ENCODE data around the gene MAP4. TPM values are rescaled to one million over a fixed set of nuclear protein-coding genes. Genes with fewer than 3 reads are reported as not detected.

Gene MAP4
- total and polyA plus RNA-seq, 2 donors (not counting 1 experiment from before 2014, with no cell fraction given): 39.2 to 132 TPM

DNA sequence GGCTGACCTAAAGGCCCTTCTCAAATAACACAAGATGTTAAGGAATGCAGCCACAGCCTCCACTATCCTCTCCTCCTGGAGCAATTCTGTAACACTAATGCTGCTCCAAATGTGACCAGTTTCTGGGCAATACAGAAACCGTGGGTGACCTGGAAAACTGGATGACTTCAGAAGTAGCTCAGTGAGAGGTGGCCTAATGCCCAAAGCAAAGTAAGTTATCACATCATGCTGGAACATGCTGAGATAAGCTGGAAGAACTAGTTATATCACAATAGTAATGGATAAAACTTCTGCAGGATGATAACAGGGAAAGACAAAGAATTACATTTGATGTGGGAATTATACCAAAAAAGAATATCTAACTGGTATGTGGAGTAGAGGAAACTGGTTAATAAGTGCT, 141.3 kb downstream of the MAP4 start:
- POLR2A ChIA-PET: no interaction called here
- H3K4me1 ChIP-seq (ENCODE audit: control insufficient read depth in 2 of 2, insufficient read depth in 2 of 2, low read length in 2 of 2): no peaks in the 10 kb centered on the region
- no peaks in the 10 kb centered on the region for H3K9me3 ChIP-seq (ENCODE audit: control extremely low read depth in 1 of 3, control insufficient read depth in 2 of 3, insufficient read depth in 1 of 3, low read length in 2 of 3)
- H3K9ac ChIP-seq (ENCODE audit: low read length): no peak overlapping the region
- CTCF ChIA-PET: no interaction called here
- no peak overlapping the region for H3K4me3 ChIP-seq (ENCODE audit: control extremely low read depth in 1 of 5, extremely low read depth in 1 of 5, insufficient read depth in 1 of 5, low read depth in 2 of 5, low read length in 4 of 5)
- H3K27me3 ChIP-seq (replicated peaks in 1 of 4; ENCODE audit: control extremely low read depth in 1 of 4, control insufficient read depth in 3 of 4, insufficient read depth in 4 of 4, low read length in 3 of 4): no peaks in the 10 kb centered on the region
- TF ChIP-seq EZH2 (IDR thresholded peaks at IDR 0.05; ENCODE audit: borderline replicate concordance, insufficient read depth, low read depth, low read length, poor library complexity, severe bottlenecking): no peak
- TF ChIP-seq, protein P1, sequence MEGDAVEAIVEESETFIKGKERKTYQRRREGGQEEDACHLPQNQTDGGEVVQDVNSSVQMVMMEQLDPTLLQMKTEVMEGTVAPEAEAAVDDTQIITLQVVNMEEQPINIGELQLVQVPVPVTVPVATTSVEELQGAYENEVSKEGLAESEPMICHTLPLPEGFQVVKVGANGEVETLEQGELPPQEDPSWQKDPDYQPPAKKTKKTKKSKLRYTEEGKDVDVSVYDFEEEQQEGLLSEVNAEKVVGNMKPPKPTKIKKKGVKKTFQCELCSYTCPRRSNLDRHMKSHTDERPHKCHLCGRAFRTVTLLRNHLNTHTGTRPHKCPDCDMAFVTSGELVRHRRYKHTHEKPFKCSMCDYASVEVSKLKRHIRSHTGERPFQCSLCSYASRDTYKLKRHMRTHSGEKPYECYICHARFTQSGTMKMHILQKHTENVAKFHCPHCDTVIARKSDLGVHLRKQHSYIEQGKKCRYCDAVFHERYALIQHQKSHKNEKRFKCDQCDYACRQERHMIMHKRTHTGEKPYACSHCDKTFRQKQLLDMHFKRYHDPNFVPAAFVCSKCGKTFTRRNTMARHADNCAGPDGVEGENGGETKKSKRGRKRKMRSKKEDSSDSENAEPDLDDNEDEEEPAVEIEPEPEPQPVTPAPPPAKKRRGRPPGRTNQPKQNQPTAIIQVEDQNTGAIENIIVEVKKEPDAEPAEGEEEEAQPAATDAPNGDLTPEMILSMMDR (IDR thresholded peaks at IDR 0.05): no peak
- no peak overlapping the region for H2AFZ ChIP-seq (ENCODE audit: insufficient read depth, low read depth, low read length, poor library complexity, severe bottlenecking)
- no peak overlapping the region for H3K27ac Mint-ChIP-seq
- no peak overlapping the region for H3K4me2 ChIP-seq (replicated peaks; ENCODE audit: low read depth, low read length, poor library complexity, severe bottlenecking)
- no peak overlapping the region for H3K27ac ChIP-seq (ENCODE audit: low read length in 2 of 2)
- peaks cover 12 to 21% of the 10 kb centered on the region in 2 experiments for H3K36me3 ChIP-seq (replicated peaks in 1 of 2; ENCODE audit: control extremely low read depth in 1 of 2, control insufficient read depth in 1 of 2, extremely low read depth in 1 of 2, insufficient read depth in 2 of 2, low read length in 1 of 2)
- peaks cover 7% of the 10 kb centered on the region for H3K4me1 Mint-ChIP-seq
- no peak for DNase-seq
- intact Hi-C loops (cut with micrococcal nuclease): no loop called here
- no peaks in the 10 kb centered on the region for H3K79me2 ChIP-seq (ENCODE audit: control insufficient read depth, insufficient read depth, low read length)
- ATAC-seq (ENCODE audit: low read depth): no peak
- 100% methylated on average over 1 of the region's 1 CpG for WGBS (ENCODE audit: insufficient coverage)
- no peaks in the 10 kb centered on the region for H3K9me3 Mint-ChIP-seq (ENCODE audit: insufficient read depth)
- H3K27me3 Mint-ChIP-seq: no peaks in the 10 kb centered on the region
- no peaks in the 10 kb centered on the region for H4K20me1 ChIP-seq (ENCODE audit: control insufficient read depth, insufficient read depth, low read length, poor library complexity, severe bottlenecking)
- H3K4me3 Mint-ChIP-seq: no peak overlapping the region

DNA sequence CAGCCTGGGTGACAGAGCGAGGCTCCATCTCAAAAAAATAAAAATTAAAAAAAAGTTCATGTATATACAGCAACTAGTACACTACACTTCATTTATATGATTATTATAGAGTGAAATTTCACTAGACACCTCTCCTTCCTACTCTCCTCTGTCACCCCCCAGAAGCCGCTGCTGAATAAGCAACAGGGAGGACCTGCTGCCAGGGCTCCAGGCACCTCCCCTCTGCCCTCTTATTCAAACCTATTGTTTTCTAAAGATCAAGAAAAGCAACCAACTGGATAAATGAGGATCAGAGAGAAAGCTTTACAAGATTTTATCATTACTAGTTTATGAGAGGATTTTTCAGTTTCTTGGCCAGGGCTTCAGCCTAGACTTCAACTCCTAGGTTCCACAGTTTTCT, 141.8 kb downstream of the MAP4 start:
- Histone ChIP-seq H3K79me2 (ENCODE audit: control insufficient read depth, insufficient read depth, low read length) (no peaks in the 10 kb centered on the region), H3K9me3 (ENCODE audit: control extremely low read depth in 1 of 3, control insufficient read depth in 2 of 3, insufficient read depth in 1 of 3, low read length in 2 of 3) (no peaks in the 10 kb centered on the region), H2AFZ (ENCODE audit: insufficient read depth, low read depth, low read length, poor library complexity, severe bottlenecking) (no peak overlapping the region), H4K20me1 (ENCODE audit: control insufficient read depth, insufficient read depth, low read length, poor library complexity, severe bottlenecking) (no peaks in the 10 kb centered on the region), H3K4me2 (replicated peaks; ENCODE audit: low read depth, low read length, poor library complexity, severe bottlenecking) (no peak overlapping the region), H3K4me3 (ENCODE audit: control extremely low read depth in 1 of 5, extremely low read depth in 1 of 5, insufficient read depth in 1 of 5, low read depth in 2 of 5, low read length in 4 of 5) (no peak overlapping the region), H3K4me1 (ENCODE audit: control insufficient read depth in 2 of 2, insufficient read depth in 2 of 2, low read length in 2 of 2) (no peaks in the 10 kb centered on the region), H3K9ac (ENCODE audit: low read length) (no peak overlapping the region), H3K27me3 (replicated peaks in 1 of 4; ENCODE audit: control extremely low read depth in 1 of 4, control insufficient read depth in 3 of 4, insufficient read depth in 4 of 4, low read length in 3 of 4) (no peaks in the 10 kb centered on the region), H3K27ac (ENCODE audit: low read length in 2 of 2) (no peak overlapping the region), H3K36me3 (replicated peaks in 1 of 2; ENCODE audit: control extremely low read depth in 1 of 2, control insufficient read depth in 1 of 2, extremely low read depth in 1 of 2, insufficient read depth in 2 of 2, low read length in 1 of 2) (peaks cover 14 to 25% of the 10 kb centered on the region in 2 experiments)
- ChIA-PET POLR2A (no interaction called here), CTCF (interaction anchor here (0.6 to 0.8 kb wide), 2 partner anchors 19 to 274 kb away, joined by 3 to 4 read pairs; no protein-coding TSS in a partner anchor)
- Mint-ChIP-seq H3K27me3 (no peaks in the 10 kb centered on the region), H3K27ac (no peak overlapping the region), H3K4me3 (no peak overlapping the region), H3K9me3 (ENCODE audit: insufficient read depth) (no peaks in the 10 kb centered on the region), H3K4me1 (peaks cover 7% of the 10 kb centered on the region)
- TF ChIP-seq, protein P1 (IDR thresholded peaks at IDR 0.05): no peak
- no peak for ATAC-seq (ENCODE audit: low read depth)
- intact Hi-C loops (cut with micrococcal nuclease): no loop called here
- no CpG with 5 or more reads among the region's 2 CpGs for WGBS (ENCODE audit: insufficient coverage)
- DNase-seq: no peak
